HG03060 (cell line): ENCODE data around the gene AFG3L2.
"Not testable (repeated sequence)": the region's sequence is repeated elsewhere in the genome, so short reads cannot be mapped to it uniquely, and the experiment has no call there.

Source experiments
- ATAC-seq: cut with Tn5 transposase; IDR thresholded peaks from one replicate; pipeline ENCODE4 v1.9.1; 2021; ENCODE audit warnings: low read depth, moderate number of reproducible peaks; ENCODE audit not compliant: unreplicated experiment

AFG3L2 gene

DNA sequence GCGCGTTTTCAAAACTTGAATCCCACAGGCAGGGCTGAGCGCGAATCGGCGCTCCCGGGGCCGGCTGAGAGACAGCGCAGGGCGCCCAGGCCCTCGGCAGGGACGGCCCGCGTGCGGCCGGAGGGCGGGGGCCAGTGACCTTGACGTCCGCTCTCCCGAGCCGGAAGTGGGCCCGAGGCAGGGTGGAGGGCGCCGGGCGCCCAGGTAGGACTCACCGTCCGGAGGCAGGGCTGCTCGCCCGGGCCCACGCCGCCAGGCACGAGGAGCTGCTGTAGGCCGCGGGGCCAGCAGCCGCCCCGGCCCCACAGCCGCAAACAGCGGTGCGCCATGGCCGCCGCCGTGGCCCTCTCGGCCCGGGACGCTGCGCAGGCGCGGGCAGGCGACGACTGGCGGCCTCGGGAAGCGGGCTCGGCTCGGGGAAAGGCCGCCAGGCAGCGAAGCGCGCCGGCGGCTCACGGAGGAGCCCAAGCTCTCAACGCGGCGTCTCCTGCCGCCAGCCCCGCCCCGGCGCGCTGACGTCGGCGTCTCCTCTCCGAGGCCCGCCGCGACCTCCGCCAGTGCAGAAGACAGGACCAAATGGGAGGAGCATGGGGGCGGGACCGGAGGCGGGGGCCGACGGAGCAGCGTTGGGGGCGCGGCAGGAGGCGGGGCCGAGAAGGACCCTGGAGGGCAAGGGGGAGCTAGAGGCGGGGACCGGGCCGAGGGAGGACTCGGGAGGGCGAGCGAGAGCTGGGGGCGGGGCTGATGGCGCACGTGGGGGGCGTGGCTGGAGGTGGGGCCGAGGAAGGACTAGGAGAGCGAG lies at the start of gene AFG3L2:
Gene AFG3L2, minus strand, starts transcription at position 474 of the 802 bp plus-strand sequence. Its CDS starts 145 bp downstream, at position 329.
- peak; percentile 63 for ATAC-seq

DNA sequence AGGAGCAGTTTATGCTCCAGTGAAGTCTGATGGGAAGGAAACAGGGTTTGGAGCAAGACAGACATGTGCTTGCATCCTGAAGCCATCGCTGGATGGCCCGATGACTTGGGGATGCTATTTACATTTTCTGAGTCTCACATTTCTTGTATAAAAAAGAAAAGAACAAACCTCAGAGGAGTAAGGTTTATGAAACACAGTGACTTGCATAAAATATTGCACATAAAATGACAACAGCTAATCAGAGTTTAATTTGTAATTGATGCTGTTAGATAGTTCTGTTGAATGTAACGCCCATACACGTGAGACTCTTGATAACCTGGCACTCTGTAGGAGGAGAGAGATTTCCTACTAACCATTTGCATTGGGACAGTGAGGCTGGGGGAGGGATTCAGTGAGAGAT lies 47.2 kb upstream of the AFG3L2 start:
- no peak for ATAC-seq

DNA sequence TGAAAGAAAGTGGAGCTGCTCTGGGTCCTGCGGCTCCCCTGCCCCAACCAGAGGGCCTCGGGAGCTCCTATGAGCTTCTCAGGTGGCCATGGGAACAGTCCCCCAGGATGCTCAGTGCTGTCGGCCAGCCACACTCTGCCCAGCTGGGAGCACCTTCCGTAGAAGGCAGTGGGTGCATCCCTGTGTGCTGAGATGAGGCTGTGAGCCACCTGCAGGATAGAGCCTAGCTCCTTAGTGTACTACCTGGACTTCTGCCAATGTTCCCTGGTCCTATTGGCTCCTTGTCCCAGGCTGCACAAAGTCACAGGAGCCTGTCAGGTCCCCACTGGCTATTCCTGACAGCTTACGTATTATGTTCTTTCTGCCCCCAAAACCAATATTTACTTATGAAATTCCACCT lies 46.8 kb upstream of the AFG3L2 start:
- ATAC-seq = no peak

- ATAC-seq = no peak
Measured at GRCh38 chr18:12423393-12423792, 46.4 kb upstream of the AFG3L2 start.

- no peak for ATAC-seq
Measured at GRCh38 chr18:12422936-12423335, 45.9 kb upstream of the AFG3L2 start.

GRCh38 chr18:12421732-12422131 lies 44.7 kb upstream of the AFG3L2 start:
- ATAC-seq = no peak

- ATAC-seq = no peak
Measured at GRCh38 chr18:12420821-12421421, 43.9 kb upstream of the AFG3L2 start.

- ATAC-seq = no peak
Measured at GRCh38 chr18:12417687-12418086, 40.7 kb upstream of the AFG3L2 start.

- no peak for ATAC-seq
Measured at GRCh38 chr18:12416098-12416729, 39.2 kb upstream of the AFG3L2 start.

DNA sequence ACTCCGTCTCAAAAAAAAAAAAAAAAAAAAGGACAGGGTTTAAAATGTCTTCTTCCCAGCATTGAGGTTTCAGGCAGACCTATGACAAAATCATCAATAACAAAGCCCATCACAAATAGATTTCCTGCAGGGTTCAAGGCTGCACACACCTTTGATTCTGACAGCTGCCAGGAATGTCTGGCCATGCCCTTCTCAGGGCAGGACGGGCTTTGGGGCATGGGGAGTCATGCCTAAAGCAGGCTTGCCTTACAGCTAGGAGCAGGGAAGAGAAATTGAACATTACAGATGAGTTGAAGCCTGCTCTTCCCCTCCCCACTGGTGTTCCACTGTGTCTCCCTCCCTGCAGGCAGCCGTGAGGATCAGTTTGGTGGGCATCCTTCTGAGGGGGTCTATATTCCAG lies 34.4 kb upstream of the AFG3L2 start:
- no peak for ATAC-seq

DNA sequence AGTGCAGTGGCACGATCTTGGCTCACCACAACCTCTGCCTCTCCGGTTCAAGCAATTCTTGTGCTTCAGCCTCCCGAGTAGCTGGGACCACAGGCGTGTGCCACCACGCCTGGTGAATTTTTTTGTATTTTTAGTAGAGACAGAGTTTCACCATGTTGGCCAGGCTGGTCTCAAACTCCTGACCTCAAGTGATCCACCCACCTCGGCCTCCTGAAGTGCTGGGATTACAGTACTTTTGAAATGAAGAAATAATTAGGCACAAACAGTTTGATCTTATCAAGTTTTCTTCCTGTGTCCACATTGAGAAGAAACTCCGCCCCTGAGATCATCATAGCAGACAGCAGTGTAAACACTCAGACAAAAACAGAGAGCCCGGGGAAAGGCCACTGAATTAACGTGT lies 33.7 kb upstream of the AFG3L2 start:
- ATAC-seq = not testable (repeated sequence)

DNA sequence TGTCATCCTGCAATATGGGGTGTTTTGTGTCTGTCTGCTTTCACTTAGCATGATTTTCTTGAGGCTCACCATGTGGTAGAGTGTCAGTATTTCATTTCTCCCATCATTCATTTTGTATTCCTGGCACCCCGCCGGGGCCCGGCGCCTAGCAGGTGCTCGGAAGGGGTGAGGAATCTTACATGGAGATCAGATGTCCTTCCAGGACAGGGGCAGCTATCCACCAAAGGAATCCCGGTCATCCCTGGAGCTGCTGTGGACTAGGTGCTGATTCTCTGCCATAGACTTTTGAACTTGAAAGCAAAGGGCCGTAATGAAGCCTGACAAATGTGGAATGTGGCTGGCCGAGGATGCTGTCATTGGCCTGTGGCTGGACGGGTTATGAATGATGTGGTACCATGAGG lies 33.1 kb upstream of the AFG3L2 start:
- ATAC-seq = no peak

DNA sequence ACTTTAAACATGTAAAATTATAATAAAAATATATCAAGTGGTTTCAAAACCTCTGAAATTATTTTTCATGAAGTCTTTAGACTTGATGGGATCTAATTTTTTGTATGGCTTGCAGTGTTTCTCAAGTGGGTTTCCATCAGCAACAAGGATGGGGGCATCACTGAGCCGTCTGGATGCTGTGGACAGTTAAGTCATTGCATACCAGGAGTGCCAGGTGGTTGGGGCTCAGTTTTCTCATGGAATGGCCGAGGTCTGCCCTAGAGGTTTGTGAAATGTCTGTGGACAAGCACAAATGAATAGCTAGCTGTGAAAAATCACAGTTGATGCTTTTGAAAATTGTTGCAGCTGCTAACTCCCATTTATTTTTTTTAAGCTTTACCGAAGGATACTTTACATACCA lies 32.4 kb upstream of the AFG3L2 start:
- ATAC-seq = no peak

GRCh38 chr18:12408247-12408869 lies 31.3 kb upstream of the AFG3L2 start:
- peak; percentile 1 for ATAC-seq

- ATAC-seq = no peak
Measured at GRCh38 chr18:12406371-12407111, 29.5 kb upstream of the AFG3L2 start.

GRCh38 chr18:12405066-12405465 lies 28.0 kb upstream of the AFG3L2 start:
- no peak for ATAC-seq

DNA sequence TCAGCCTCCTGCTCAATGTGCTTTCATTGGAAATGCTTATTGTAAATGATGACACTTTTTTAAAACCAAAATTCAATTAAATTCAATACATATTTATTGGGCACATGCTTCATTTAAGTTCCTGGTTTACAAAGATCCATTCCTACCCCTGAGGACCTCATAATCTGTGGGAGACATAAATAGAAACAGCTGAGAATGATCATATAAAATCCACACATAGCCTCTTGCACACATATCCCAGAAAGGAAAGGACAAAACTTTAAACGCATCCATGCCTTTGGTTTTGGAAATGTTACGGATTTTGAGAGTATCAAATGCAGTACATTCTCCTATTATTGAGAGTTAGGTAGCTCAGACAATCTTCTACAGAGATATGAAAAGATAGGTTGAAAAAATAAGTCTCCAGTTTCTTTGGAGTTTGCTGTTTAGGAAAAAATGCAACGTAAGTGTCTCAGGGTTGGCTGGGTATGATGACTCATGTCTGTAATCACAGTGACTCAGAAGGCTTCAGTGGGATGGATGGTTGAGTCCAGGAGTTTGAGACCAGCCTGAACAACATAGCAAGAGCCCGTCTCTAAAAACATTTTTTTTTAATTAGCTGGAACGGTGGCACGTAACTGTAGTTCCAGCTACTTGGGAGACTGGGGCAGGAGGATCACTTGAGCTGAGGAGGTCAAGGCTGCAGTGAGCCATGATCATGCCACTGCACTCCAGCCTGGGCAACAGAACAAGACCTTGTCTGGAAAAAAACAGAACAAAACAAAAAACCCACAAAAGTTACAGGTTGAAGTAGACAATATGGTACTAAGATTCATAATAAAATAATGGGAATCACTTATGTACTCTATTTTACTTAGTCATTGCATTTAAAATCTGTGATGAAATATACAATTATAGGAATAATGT lies 26.8 kb upstream of the AFG3L2 start:
- ATAC-seq = no peak

DNA sequence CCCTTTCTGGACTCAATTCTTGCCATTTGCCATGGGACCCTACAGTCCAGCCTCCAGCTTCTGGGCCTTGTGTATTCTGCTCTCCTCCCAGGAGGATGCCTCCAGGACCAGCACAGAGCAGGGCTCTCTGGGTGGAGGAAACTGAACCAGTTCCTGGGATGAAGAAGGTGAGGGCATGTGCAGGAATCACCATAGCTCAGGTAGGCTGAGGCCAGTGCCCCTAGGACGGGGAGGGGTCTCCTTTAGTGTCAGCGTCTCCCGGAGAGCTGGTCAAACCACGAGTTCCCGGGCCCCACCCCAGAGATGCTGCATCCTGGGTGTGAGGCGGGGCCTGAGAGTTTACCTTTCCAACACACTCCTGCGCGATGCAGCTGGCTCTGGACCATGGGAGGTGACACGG lies 24.9 kb upstream of the AFG3L2 start:
- no peak for ATAC-seq

GRCh38 chr18:12399231-12399630 lies 22.2 kb upstream of the AFG3L2 start:
- ATAC-seq = no peak

GRCh38 chr18:12398625-12399024 lies 21.6 kb upstream of the AFG3L2 start:
- no peak for ATAC-seq
